ENCODE data around the gene PAX6. TPM values are rescaled to one million over a fixed set of nuclear protein-coding genes. Genes with fewer than 3 reads are reported as not detected.

Gene PAX6
- total RNA-seq, 1 donor from 2014 or later = 2.7 TPM

- Mint-ChIP-seq H3K4me3 (ENCODE audit: unreplicated experiment) (no peak overlapping the region), H3K9me3 (ENCODE audit: unreplicated experiment) (no peaks in the 10 kb centered on the region), H3K36me3 (ENCODE audit: low read depth, unreplicated experiment) (no peaks in the 10 kb centered on the region), H3K4me1 (ENCODE audit: unreplicated experiment) (peaks cover 2% of the 10 kb centered on the region), H3K27me3 (ENCODE audit: unreplicated experiment) (no peaks in the 10 kb centered on the region), H3K27ac (ENCODE audit: unreplicated experiment) (no peak overlapping the region)
- no peak for DNase-seq (ENCODE audit: low spot score)
- TF ChIP-seq, protein P1, sequence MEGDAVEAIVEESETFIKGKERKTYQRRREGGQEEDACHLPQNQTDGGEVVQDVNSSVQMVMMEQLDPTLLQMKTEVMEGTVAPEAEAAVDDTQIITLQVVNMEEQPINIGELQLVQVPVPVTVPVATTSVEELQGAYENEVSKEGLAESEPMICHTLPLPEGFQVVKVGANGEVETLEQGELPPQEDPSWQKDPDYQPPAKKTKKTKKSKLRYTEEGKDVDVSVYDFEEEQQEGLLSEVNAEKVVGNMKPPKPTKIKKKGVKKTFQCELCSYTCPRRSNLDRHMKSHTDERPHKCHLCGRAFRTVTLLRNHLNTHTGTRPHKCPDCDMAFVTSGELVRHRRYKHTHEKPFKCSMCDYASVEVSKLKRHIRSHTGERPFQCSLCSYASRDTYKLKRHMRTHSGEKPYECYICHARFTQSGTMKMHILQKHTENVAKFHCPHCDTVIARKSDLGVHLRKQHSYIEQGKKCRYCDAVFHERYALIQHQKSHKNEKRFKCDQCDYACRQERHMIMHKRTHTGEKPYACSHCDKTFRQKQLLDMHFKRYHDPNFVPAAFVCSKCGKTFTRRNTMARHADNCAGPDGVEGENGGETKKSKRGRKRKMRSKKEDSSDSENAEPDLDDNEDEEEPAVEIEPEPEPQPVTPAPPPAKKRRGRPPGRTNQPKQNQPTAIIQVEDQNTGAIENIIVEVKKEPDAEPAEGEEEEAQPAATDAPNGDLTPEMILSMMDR (IDR thresholded peaks at IDR 0.05; ENCODE audit: unreplicated experiment) = no peak
Measured at GRCh38 chr11:31768749-31769640, 42.1 kb downstream of the PAX6 start.

GRCh38 chr11:31767685-31768084 lies 43.4 kb downstream of the PAX6 start:
- DNase-seq (ENCODE audit: low spot score) = no peak
- H3K4me1 Mint-ChIP-seq (ENCODE audit: unreplicated experiment) = peaks cover 2% of the 10 kb centered on the region
- no peaks in the 10 kb centered on the region for H3K36me3 Mint-ChIP-seq (ENCODE audit: low read depth, unreplicated experiment)
- TF ChIP-seq, protein P1 (IDR thresholded peaks at IDR 0.05; ENCODE audit: unreplicated experiment) = no peak
- H3K9me3 Mint-ChIP-seq (ENCODE audit: unreplicated experiment) = no peaks in the 10 kb centered on the region
- no peaks in the 10 kb centered on the region for H3K27me3 Mint-ChIP-seq (ENCODE audit: unreplicated experiment)
- H3K4me3 Mint-ChIP-seq (ENCODE audit: unreplicated experiment) = no peak overlapping the region
- no peak overlapping the region for H3K27ac Mint-ChIP-seq (ENCODE audit: unreplicated experiment)

DNA sequence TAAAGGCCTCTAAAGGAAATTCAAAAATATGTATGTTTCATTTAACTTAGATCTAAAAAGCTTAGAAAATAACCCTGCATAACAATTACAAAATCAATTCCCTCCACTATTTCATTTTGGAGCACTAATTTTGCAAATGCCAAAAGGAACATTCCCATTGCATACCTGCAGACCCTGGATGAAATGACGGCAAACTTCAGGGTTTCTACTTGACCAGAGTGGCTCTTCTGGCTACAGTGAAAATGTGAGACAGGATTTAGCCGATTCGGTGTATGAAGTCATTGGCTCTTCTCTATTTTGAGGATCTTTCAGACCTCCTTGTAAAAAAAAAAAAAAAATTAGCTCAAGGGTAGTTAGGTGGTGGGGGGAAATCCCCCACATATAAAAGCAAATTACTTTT lies 44.1 kb downstream of the PAX6 start:
- no peak overlapping the region for H3K4me3 Mint-ChIP-seq (ENCODE audit: unreplicated experiment)
- H3K4me1 Mint-ChIP-seq (ENCODE audit: unreplicated experiment) = peaks cover 2% of the 10 kb centered on the region
- H3K36me3 Mint-ChIP-seq (ENCODE audit: low read depth, unreplicated experiment) = no peaks in the 10 kb centered on the region
- DNase-seq (ENCODE audit: low spot score) = no peak
- H3K27ac Mint-ChIP-seq (ENCODE audit: unreplicated experiment) = no peak overlapping the region
- H3K27me3 Mint-ChIP-seq (ENCODE audit: unreplicated experiment) = no peaks in the 10 kb centered on the region
- H3K9me3 Mint-ChIP-seq (ENCODE audit: unreplicated experiment) = no peaks in the 10 kb centered on the region
- TF ChIP-seq, protein P1 (IDR thresholded peaks at IDR 0.05; ENCODE audit: unreplicated experiment) = no peak

DNA sequence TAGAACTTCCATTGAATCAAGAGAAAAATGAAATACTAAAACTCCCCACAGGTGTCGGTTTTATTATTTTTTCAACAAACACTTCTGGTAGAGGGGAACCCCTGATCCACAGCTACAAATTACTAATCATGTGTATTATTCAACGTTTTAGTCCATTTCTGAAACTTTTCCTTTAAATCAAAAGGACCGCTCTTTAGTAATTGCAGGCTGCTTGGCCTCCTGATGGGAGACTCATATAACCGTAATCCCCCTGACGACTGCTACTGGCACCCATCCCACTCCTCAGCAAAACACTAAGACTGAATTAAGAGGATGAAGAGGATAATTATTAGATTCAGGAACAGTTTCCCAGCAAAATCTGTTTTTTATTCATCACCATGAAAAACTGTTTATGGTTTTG lies 46.4 kb downstream of the PAX6 start:
- Mint-ChIP-seq H3K27me3 (ENCODE audit: unreplicated experiment) (no peaks in the 10 kb centered on the region), H3K4me3 (ENCODE audit: unreplicated experiment) (no peak overlapping the region), H3K9me3 (ENCODE audit: unreplicated experiment) (no peaks in the 10 kb centered on the region), H3K36me3 (ENCODE audit: low read depth, unreplicated experiment) (no peaks in the 10 kb centered on the region), H3K4me1 (ENCODE audit: unreplicated experiment) (peaks cover 2% of the 10 kb centered on the region), H3K27ac (ENCODE audit: unreplicated experiment) (no peak overlapping the region)
- no peak for DNase-seq (ENCODE audit: low spot score)
- TF ChIP-seq, protein P1 (IDR thresholded peaks at IDR 0.05; ENCODE audit: unreplicated experiment) = no peak

GRCh38 chr11:31764261-31764660 lies 46.9 kb downstream of the PAX6 start:
- H3K4me3 Mint-ChIP-seq (ENCODE audit: unreplicated experiment) = no peak overlapping the region
- no peak overlapping the region for H3K27ac Mint-ChIP-seq (ENCODE audit: unreplicated experiment)
- no peaks in the 10 kb centered on the region for H3K27me3 Mint-ChIP-seq (ENCODE audit: unreplicated experiment)

More at GRCh38 chr11:31764261-31764660, 46.9 kb downstream of the PAX6 start:
- H3K4me1 Mint-ChIP-seq (ENCODE audit: unreplicated experiment) = peaks cover 2% of the 10 kb centered on the region
- TF ChIP-seq, protein P1 (IDR thresholded peaks at IDR 0.05; ENCODE audit: unreplicated experiment) = no peak
- no peaks in the 10 kb centered on the region for H3K36me3 Mint-ChIP-seq (ENCODE audit: low read depth, unreplicated experiment)
- H3K9me3 Mint-ChIP-seq (ENCODE audit: unreplicated experiment) = no peaks in the 10 kb centered on the region
- DNase-seq (ENCODE audit: low spot score) = no peak

Data from endothelial cell (in vitro differentiated cells).